Measurements from ENCODE around the gene CAPN11.

DNA sequence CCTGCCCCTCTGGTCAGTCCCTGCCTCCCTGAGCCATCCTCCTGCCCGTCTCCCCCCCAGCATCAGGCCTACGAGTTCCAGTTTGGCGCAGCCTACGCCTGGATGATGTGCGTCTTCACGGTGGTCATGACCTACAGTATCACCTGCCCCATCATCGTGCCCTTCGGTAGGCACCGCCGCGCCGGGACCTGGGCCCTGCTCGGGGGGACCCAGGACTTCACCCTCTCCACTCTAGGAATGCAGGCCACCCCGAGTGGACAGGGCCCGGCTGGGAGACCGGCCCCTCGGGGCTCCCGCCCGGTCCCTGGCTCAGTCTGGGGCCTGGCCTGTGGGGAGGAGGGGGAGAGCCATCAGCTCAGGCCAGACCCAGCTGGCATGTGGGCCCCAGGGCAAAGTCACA lies 6.1 kb upstream of the CAPN11 start:
- TF ChIP-seq, protein P1, sequence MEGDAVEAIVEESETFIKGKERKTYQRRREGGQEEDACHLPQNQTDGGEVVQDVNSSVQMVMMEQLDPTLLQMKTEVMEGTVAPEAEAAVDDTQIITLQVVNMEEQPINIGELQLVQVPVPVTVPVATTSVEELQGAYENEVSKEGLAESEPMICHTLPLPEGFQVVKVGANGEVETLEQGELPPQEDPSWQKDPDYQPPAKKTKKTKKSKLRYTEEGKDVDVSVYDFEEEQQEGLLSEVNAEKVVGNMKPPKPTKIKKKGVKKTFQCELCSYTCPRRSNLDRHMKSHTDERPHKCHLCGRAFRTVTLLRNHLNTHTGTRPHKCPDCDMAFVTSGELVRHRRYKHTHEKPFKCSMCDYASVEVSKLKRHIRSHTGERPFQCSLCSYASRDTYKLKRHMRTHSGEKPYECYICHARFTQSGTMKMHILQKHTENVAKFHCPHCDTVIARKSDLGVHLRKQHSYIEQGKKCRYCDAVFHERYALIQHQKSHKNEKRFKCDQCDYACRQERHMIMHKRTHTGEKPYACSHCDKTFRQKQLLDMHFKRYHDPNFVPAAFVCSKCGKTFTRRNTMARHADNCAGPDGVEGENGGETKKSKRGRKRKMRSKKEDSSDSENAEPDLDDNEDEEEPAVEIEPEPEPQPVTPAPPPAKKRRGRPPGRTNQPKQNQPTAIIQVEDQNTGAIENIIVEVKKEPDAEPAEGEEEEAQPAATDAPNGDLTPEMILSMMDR (IDR thresholded peaks at IDR 0.05; ENCODE audit: borderline replicate concordance, extremely low read depth, low read length, poor library complexity, severe bottlenecking): no peak
- TF ChIP-seq EZH2 (IDR thresholded peaks at IDR 0.05; ENCODE audit: borderline replicate concordance, low read depth, low read length, severe bottlenecking): no peak

Measured in DND-41 (cell line).